ENCODE measurements around the gene GP9. TPM values are rescaled to one million over a fixed set of nuclear protein-coding genes. Genes with fewer than 3 reads are reported as not detected.
"Not testable (repeated sequence)": the region's sequence is repeated elsewhere in the genome, so short reads cannot be mapped to it uniquely, and the experiment has no call there.

GP9 gene
- total RNA-seq, 4 donors from 2014 or later: not detected

GRCh38 chr3:129087138-129087702 lies 26.6 kb downstream of the GP9 start:
- Histone ChIP-seq H3K9me3 (no peaks in the 10 kb centered on the region), H3K36me3 (peaks cover 10% of the 10 kb centered on the region), H3K4me3 (no peak overlapping the region), H3K4me1 (peaks cover 11% of the 10 kb centered on the region), H3K27ac (peak overlapping the region; percentile 81), H3K27me3 (no peaks in the 10 kb centered on the region)
- TF ChIP-seq CTCF (IDR thresholded peaks at IDR 0.05) (no peak), POLR2AphosphoS5 (IDR thresholded peaks at IDR 0.05) (no peak), POLR2A (IDR thresholded peaks at IDR 0.05) (no peak), EP300 (IDR thresholded peaks at IDR 0.05) (no peak)
- 45% methylated on average over 8 of the region's 8 CpGs for WGBS
- DNase-seq (ENCODE audit: low spot score in 2 of 2): no peak

- Histone ChIP-seq H3K36me3 (peaks cover 15% of the 10 kb centered on the region), H3K4me1 (peaks cover 11% of the 10 kb centered on the region)
- not testable (repeated sequence) for H3K27ac ChIP-seq; H3K9me3 ChIP-seq; H3K4me3 ChIP-seq; H3K27me3 ChIP-seq; DNase-seq (ENCODE audit: low spot score in 2 of 2)
- WGBS: 10% methylated on average over 4 of the region's 9 CpGs
Observed at GRCh38 chr3:129087904-129088303, 27.3 kb downstream of the GP9 start.

GRCh38 chr3:129088312-129088711 lies 27.7 kb downstream of the GP9 start:
- not testable (repeated sequence) for H3K4me3 ChIP-seq; H3K9me3 ChIP-seq; DNase-seq (ENCODE audit: low spot score in 2 of 2); H3K27ac ChIP-seq; H3K27me3 ChIP-seq
- WGBS: no CpG with 5 or more reads among the region's 6 CpGs
- peaks cover 11% of the 10 kb centered on the region for H3K4me1 ChIP-seq
- H3K36me3 ChIP-seq: peaks cover 20% of the 10 kb centered on the region

- WGBS: 87% methylated on average over 3 of the region's 10 CpGs
- Histone ChIP-seq H3K4me3 (no peak overlapping the region), H3K9me3 (no peaks in the 10 kb centered on the region), H3K36me3 (peaks cover 31% of the 10 kb centered on the region), H3K27me3 (no peaks in the 10 kb centered on the region), H3K4me1 (no peaks in the 10 kb centered on the region), H3K27ac (no peak overlapping the region)
- no peak for DNase-seq (ENCODE audit: low spot score in 2 of 2)
- no peak for TF ChIP-seq POLR2AphosphoS5 (IDR thresholded peaks at IDR 0.05)
- no peak for TF ChIP-seq POLR2A (IDR thresholded peaks at IDR 0.05)
- no peak for TF ChIP-seq EP300 (IDR thresholded peaks at IDR 0.05)
- no peak for TF ChIP-seq CTCF (IDR thresholded peaks at IDR 0.05)
Observed at GRCh38 chr3:129095285-129095684, 34.7 kb downstream of the GP9 start.

- 81% methylated on average over 1 of the region's 1 CpG for WGBS
- Histone ChIP-seq H3K4me3 (no peak overlapping the region), H3K27me3 (no peaks in the 10 kb centered on the region), H3K36me3 (no peaks in the 10 kb centered on the region), H3K27ac (no peak overlapping the region), H3K9me3 (no peaks in the 10 kb centered on the region), H3K4me1 (no peaks in the 10 kb centered on the region)
- no peak for DNase-seq (ENCODE audit: low spot score in 2 of 2)
- no peak for TF ChIP-seq POLR2AphosphoS5 (IDR thresholded peaks at IDR 0.05)
- TF ChIP-seq CTCF (IDR thresholded peaks at IDR 0.05): no peak
- TF ChIP-seq POLR2A (IDR thresholded peaks at IDR 0.05): no peak
- TF ChIP-seq EP300 (IDR thresholded peaks at IDR 0.05): no peak
Observed at GRCh38 chr3:129100274-129100673, 39.7 kb downstream of the GP9 start.

- WGBS: 87% methylated on average over 12 of the region's 12 CpGs
- Histone ChIP-seq H3K4me1 (no peaks in the 10 kb centered on the region), H3K4me3 (no peak overlapping the region), H3K27me3 (no peaks in the 10 kb centered on the region), H3K9me3 (no peaks in the 10 kb centered on the region), H3K27ac (no peak overlapping the region), H3K36me3 (peaks cover 2% of the 10 kb centered on the region)
- no peak for DNase-seq (ENCODE audit: low spot score in 2 of 2)
- TF ChIP-seq EP300 (IDR thresholded peaks at IDR 0.05) (no peak), POLR2A (IDR thresholded peaks at IDR 0.05) (no peak), POLR2AphosphoS5 (IDR thresholded peaks at IDR 0.05) (no peak), CTCF (IDR thresholded peaks at IDR 0.05) (no peak)
Observed at GRCh38 chr3:129101370-129102138, 41.0 kb downstream of the GP9 start.

All from suprapubic skin (tissue), 4 donors.